GM10248 (cell line): ENCODE results near the gene FBXW8.

Experiments
- CTCF ChIA-PET: fragments of 300-600 bp; sonication (Branson Sonifier 250); formaldehyde crosslinking; extraction: SDS; loops from one replicate; lab custom pipeline; 2021; ENCODE audit warnings: antibody characterized with exemption; lab: Yijun Ruan, JAX
- POLR2A ChIA-PET: fragments of 350-650 bp; sonication (Branson Sonifier 250); formaldehyde crosslinking; extraction: SDS; loops from one replicate; lab custom pipeline; 2020; ENCODE audit warnings: antibody characterized with exemption; lab: Yijun Ruan, JAX
- DNase-seq: peaks from one replicate; pipeline ENCODE4 v3.0.0; 2012; ENCODE audit errors: extremely low spot score
- CTCF ChIP-seq: IDR thresholded peaks from 2 replicates; pipeline ENCODE4 v1.5.1; 2012; ENCODE audit warnings: mild to moderate bottlenecking, low read depth; ENCODE audit errors: extremely low read depth, missing control alignments, control extremely low read depth

Gene FBXW8

GRCh38 chr12:117031843-117032592, 121.3 kb downstream of the FBXW8 start:
- no peak for TF ChIP-seq CTCF
- DNase-seq: no peak
- CTCF ChIA-PET: interaction anchor here (1.8 kb wide), 1 partner anchor 88 kb away, joined by 12 read pairs; no protein-coding TSS in a partner anchor
- POLR2A ChIA-PET: no interaction called here

DNA sequence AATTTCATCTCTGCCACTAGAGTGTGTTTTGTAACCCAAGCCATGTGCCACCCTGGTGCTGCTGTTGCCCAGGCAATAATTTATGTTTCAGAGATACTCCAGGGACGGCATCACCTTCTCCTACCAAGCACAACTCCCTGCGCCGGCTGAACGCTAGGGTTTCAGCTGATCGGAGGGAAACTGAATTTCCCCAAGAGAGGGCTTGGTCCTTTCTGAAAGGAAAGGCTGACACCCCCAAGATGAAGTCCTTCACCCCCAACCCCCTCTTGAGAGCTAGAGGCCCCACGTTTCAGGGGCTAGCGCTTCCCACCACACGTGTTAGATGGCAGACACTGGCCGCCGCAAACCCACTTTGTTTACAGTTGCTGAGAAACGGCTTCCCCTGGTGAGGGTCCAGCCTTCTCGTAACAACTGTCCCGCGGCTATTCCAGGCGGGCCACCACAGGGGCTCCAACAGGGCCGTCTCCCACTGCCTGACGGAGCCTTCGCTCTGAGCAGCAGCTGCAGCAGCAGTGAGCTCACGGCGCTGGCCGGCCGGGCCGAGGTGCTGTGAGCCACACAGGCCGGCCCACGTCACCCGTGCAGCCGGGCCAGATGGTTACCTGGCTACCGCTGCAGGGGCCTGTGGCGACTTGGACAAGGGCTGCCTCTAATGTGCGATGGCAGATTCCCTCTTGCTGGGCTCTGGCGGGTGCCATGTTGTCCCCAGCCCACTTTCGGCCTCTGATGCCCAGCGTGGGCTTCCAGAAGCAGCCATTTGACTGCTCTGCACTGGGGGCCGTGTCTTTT, 122.0 kb downstream of the FBXW8 start:
- ChIA-PET POLR2A (no interaction called here), CTCF (interaction anchor here (0.9 to 1.8 kb wide), 2 partner anchors 8 to 87 kb away, joined by 3 to 12 read pairs; no protein-coding TSS in a partner anchor)
- no peak for TF ChIP-seq CTCF
- DNase-seq: no peak

GRCh38 chr12:117033382-117034221, 122.9 kb downstream of the FBXW8 start:
- CTCF ChIA-PET: interaction anchor here (0.9 to 1.8 kb wide), 2 partner anchors 9 to 86 kb away, joined by 3 to 12 read pairs; no protein-coding TSS in a partner anchor
- no peak for TF ChIP-seq CTCF
- no peak for DNase-seq

GRCh38 chr12:117034249-117034648, 123.5 kb downstream of the FBXW8 start:
- no peak for DNase-seq
- ChIA-PET POLR2A (no interaction called here), CTCF (interaction anchor here (2.4 kb wide), 1 partner anchor 10 kb away, joined by 14 read pairs; no protein-coding TSS in a partner anchor)
- TF ChIP-seq CTCF: no peak

More at GRCh38 chr12:117033382-117034221, 122.9 kb downstream of the FBXW8 start:
- POLR2A ChIA-PET: no interaction called here

GRCh38 chr12:117034701-117035151, 124.0 kb downstream of the FBXW8 start:
- no peak for TF ChIP-seq CTCF
- CTCF ChIA-PET: interaction anchor here (2.4 kb wide), 1 partner anchor 11 kb away, joined by 14 read pairs; no protein-coding TSS in a partner anchor
- DNase-seq: no peak
- POLR2A ChIA-PET: no interaction called here

- POLR2A ChIA-PET: no interaction called here
- DNase-seq: no peak
- no peak for TF ChIP-seq CTCF
- CTCF ChIA-PET: interaction anchor here (2.4 to 2.5 kb wide), 2 partner anchors 11 to 84 kb away, joined by 14 to 17 read pairs; no protein-coding TSS in a partner anchor
These were observed 124.5 kb downstream of the FBXW8 start for GRCh38 chr12:117035287-117035686.
